ENCODE data around the gene MC5R.
A peak's percentile ranks its signal among the peaks of the same experiment; 100 is the strongest.
"Not testable (repeated sequence)": the region's sequence is repeated elsewhere in the genome, so short reads cannot be mapped to it uniquely, and the experiment has no call there.

Gene MC5R

DNA sequence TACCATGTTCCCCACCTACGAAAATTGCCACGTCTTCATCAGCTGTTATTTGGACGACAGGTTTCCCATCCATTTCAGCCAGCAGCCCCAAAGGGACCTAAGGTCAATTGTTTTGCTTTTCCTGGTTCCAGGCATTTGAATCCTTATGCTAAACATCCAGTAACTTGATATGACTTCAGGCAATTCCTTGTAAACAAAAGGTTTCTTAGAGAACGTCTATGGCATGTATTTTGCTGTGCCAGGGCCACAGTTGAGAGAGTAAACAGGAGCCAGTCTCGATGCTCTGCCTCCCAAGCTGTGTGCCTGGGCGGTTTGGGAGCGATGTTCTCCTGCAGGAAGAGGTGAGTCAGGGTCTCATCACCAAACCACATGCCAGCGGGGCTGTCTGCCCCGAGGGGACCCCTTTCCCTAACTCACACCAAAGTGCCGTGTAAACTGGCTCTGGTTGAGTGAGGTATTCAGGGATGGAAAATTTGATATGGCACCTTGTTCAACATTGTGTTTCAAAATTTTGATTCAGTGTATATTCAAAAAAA is 12.9 kb upstream of the MC5R start:
- Mint-ChIP-seq H3K9me3 (no peaks in the 10 kb centered on the region), H3K27me3 (ENCODE audit: low read depth) (peaks cover 7% of the 10 kb centered on the region), H3K36me3 (ENCODE audit: low read depth) (no peaks in the 10 kb centered on the region), H3K4me3 (no peak overlapping the region), H3K27ac (no peak overlapping the region), H3K4me1 (ENCODE audit: low read depth) (peaks cover 1% of the 10 kb centered on the region)
- DNase-seq (ENCODE audit: low spot score): no peak

DNA sequence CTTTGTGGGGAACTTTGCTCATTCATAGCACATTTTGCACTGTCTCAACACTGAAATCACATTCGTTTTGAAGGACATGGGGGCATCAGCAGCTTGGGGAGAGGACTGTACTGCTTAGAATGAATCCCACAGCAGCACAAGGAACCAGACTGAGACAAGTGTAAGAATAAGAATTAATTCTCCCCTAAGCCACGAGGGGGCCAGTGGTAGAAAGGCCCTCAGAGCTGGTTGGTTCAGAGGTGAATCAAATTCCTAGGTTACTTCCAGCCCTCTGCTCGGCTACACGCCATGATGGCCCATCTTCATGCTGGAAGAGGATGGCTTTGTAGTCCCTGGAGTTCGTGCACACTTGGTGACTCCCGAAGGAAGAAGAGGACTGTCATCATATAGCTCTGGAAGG is 12.0 kb upstream of the MC5R start:
- Mint-ChIP-seq H3K27me3 (ENCODE audit: low read depth) (peaks cover 5% of the 10 kb centered on the region), H3K4me1 (ENCODE audit: low read depth) (peaks cover 1% of the 10 kb centered on the region), H3K4me3 (no peak overlapping the region), H3K27ac (no peak overlapping the region), H3K36me3 (ENCODE audit: low read depth) (no peaks in the 10 kb centered on the region), H3K9me3 (no peaks in the 10 kb centered on the region)
- no peak for DNase-seq (ENCODE audit: low spot score)

DNA sequence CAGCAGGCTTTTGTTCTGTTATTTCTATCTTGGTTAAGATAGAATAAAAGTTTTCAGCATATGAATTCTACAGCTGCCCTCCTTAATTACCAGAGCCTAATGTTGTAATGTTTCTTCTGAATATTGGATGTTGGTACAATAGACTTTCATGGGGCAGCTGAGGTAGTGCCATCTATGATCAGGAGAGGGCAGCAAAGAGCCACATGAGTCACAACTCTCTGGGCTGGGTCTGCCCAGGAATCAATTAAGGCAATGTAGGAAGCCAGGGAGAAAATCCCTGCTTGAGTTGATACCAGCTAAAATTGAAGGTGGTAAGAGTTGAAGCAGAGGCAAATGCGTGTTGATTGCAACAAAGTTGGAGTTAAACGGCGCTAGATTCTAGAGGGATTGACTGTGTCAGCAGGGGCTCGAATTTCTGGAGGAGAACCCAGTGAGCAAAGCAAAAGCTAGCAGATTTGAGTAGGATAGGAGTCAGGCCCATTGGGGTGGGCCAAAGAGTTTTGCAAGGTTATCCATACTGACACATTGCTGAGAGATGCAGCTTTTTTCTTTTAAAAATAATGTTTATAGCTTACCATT is 10.6 kb upstream of the MC5R start:
- no peak overlapping the region for H3K4me3 Mint-ChIP-seq
- H3K27me3 Mint-ChIP-seq (ENCODE audit: low read depth): peaks cover 5% of the 10 kb centered on the region
- H3K4me1 Mint-ChIP-seq (ENCODE audit: low read depth): peaks cover 1% of the 10 kb centered on the region
- no peaks in the 10 kb centered on the region for H3K9me3 Mint-ChIP-seq
- peak; percentile 23 for DNase-seq (ENCODE audit: low spot score)
- H3K27ac Mint-ChIP-seq: no peak overlapping the region
- no peaks in the 10 kb centered on the region for H3K36me3 Mint-ChIP-seq (ENCODE audit: low read depth)

DNA sequence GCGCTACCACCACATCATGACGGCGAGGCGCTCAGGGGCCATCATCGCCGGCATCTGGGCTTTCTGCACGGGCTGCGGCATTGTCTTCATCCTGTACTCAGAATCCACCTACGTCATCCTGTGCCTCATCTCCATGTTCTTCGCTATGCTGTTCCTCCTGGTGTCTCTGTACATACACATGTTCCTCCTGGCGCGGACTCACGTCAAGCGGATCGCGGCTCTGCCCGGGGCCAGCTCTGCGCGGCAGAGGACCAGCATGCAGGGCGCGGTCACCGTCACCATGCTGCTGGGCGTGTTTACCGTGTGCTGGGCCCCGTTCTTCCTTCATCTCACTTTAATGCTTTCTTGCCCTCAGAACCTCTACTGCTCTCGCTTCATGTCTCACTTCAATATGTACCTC is 2.3 kb downstream of the MC5R start:
- Mint-ChIP-seq H3K9me3 (no peaks in the 10 kb centered on the region), H3K27me3 (ENCODE audit: low read depth) (peaks cover 24% of the 10 kb centered on the region)

DNA sequence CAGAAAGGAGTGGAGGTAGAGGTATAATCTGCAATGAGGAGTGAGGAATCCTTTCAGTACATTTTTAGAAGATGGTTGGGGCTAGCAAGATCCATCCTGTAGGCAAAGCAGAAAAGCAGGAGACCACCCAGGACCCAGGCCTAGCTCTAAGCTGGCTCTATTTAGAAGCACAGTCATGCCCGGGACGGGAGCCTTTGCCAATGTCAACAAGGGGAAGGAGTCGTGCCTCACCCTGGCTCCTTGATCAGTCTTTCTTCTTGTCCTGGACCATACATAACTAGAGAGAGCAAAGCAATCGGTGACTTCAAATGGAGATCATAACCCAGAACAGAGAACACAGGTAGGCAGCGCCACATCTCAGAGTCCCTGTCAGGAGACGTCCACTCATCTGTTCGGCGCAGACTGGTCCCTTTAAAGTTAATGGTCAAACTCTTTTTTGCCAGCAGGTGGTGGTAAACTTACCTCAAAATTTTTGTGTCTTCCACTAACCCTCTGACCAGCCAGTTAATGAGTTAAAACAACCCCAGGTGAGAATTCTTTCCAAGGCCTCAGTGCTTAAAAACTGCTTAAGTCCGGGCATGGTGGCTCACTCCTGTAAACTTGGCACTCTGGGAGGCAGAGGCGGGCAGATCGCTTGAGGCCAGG is 8.0 kb downstream of the MC5R start:
- Mint-ChIP-seq H3K36me3 (ENCODE audit: low read depth) (no peaks in the 10 kb centered on the region), H3K4me3 (no peak overlapping the region), H3K4me1 (ENCODE audit: low read depth) (no peaks in the 10 kb centered on the region), H3K27me3 (ENCODE audit: low read depth) (peaks cover 5% of the 10 kb centered on the region), H3K9me3 (no peaks in the 10 kb centered on the region), H3K27ac (no peak overlapping the region)
- no peak for DNase-seq (ENCODE audit: low spot score)

More for the DNA sequence above, 2.3 kb downstream of the MC5R start:
- no peaks in the 10 kb centered on the region for H3K36me3 Mint-ChIP-seq (ENCODE audit: low read depth)
- no peak for DNase-seq (ENCODE audit: low spot score)
- no peak overlapping the region for H3K27ac Mint-ChIP-seq
- peaks cover 4% of the 10 kb centered on the region for H3K4me1 Mint-ChIP-seq (ENCODE audit: low read depth)
- no peak overlapping the region for H3K4me3 Mint-ChIP-seq

DNA sequence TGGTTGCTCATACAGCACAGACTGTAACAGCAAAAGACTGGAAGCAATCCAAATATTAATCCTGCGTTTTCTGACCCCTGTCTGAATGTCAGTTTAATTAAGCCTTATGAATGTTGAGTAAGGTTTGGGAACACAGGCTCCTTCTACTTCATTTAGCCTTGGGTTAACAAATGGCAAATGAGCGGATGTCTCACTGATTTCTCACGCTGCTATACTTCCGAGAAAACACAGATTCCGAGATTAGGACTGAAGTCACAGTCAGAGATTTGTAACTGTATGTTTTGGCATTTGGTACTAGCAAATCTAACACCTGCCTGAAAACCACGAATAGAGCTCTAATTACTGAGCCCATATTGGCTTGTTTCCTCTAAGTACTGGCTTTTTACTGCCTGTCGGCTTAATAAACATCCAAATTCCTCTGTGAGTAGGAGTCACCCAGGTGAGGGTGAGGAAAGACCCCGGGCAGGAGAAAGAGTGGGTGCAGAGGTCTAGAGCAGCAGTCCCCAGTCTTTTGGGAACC is 10.6 kb downstream of the MC5R start:
- Mint-ChIP-seq H3K36me3 (ENCODE audit: low read depth) (no peaks in the 10 kb centered on the region), H3K9me3 (no peaks in the 10 kb centered on the region), H3K4me3 (no peak overlapping the region), H3K27me3 (ENCODE audit: low read depth) (peaks cover 3% of the 10 kb centered on the region), H3K27ac (no peak overlapping the region), H3K4me1 (ENCODE audit: low read depth) (no peaks in the 10 kb centered on the region)
- no peak for DNase-seq (ENCODE audit: low spot score)

DNA sequence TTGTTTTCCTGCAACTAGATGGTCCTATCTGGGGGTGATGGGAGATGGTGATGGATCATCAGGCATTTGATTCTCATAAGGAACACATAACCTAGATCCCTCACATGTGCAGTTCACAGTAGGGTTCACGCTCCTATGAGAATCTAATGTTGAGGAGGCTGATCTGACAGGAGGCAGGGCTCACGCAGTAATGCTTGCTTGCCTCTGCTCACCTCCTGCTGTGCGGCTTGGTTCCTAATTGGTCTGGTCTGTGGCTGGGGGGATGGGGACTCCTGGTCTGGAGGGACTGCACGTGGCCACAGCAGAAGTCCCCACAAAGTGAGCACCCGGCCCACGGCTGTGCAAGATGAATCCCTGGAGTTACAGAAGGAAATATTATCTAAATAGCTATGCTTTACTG is 11.3 kb downstream of the MC5R start:
- Mint-ChIP-seq H3K4me3 (no peak overlapping the region), H3K27ac (no peak overlapping the region), H3K4me1 (ENCODE audit: low read depth) (no peaks in the 10 kb centered on the region), H3K9me3 (no peaks in the 10 kb centered on the region), H3K27me3 (ENCODE audit: low read depth) (peaks cover 3% of the 10 kb centered on the region), H3K36me3 (ENCODE audit: low read depth) (no peaks in the 10 kb centered on the region)
- DNase-seq (ENCODE audit: low spot score): no peak

DNA sequence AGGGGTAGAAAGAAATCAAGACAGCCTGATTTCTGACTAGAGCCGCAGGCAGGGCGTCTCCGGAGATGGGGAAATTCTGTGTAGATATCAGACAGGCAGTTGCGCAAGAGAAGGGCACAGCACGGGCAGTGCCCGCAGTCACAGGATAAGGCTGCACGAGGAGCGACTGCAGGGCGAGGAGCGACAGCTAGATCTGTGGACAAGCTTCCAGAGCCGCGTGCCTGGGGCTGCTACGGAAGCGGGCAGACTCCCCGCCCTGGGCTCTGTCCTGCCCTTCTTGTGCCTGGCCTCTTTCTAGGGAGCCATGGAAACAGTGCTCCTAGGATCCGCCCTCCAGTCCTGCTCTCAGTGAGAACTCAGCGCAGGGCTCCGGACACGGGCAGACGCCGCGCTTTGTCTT is 12.6 kb downstream of the MC5R start:
- H3K4me1 Mint-ChIP-seq (ENCODE audit: low read depth): no peaks in the 10 kb centered on the region
- no peak for DNase-seq (ENCODE audit: low spot score)
- H3K27me3 Mint-ChIP-seq (ENCODE audit: low read depth): no peaks in the 10 kb centered on the region
- no peak overlapping the region for H3K4me3 Mint-ChIP-seq
- no peaks in the 10 kb centered on the region for H3K36me3 Mint-ChIP-seq (ENCODE audit: low read depth)
- no peaks in the 10 kb centered on the region for H3K9me3 Mint-ChIP-seq
- no peak overlapping the region for H3K27ac Mint-ChIP-seq

DNA sequence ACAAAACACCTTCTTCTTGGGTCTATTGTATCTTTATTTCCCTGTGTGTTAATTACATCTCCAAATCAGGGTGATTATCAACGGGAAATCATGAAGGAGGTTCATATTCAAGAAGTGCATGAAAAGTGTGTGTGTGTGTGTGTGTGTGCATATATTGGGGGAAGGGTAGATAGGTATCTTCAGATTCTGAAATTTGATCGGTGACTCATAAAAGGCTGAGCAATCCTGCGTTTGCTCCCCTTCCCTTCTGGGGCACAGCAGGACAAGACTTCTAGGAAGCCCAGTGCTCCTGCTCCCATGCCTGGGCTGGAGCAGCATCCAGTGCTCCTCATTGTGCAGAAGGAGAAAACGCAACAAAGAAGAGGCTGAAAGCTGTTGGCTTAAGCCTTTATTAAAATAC is 25.8 kb downstream of the MC5R start:
- no peaks in the 10 kb centered on the region for H3K36me3 Mint-ChIP-seq (ENCODE audit: low read depth)
- H3K27me3 Mint-ChIP-seq (ENCODE audit: low read depth): no peaks in the 10 kb centered on the region
- DNase-seq (ENCODE audit: low spot score): no peak
- no peak overlapping the region for H3K27ac Mint-ChIP-seq
- H3K9me3 Mint-ChIP-seq: no peaks in the 10 kb centered on the region
- H3K4me3 Mint-ChIP-seq: no peak overlapping the region
- H3K4me1 Mint-ChIP-seq (ENCODE audit: low read depth): no peaks in the 10 kb centered on the region

DNA sequence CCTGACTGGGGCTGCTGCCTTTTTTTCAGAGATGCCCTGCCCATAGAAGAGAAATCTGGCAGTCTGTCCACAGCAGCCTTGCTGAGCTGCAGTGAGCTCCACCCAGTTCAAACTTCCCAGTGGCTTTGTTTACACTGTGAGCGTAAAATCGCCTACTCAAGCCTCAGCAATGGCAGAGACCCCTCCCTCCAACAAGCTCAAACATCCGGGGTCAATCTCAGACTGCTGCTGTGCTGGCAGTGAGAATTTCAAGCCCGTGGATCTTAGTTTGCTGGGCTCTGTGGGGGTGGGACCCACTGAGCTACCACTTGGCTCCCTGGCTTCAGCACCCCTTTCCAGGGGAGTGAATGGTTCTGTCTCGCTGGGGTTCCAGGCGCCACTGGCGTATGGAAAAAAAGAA is 38.9 kb downstream of the MC5R start:
- peaks cover 13% of the 10 kb centered on the region for H3K27me3 Mint-ChIP-seq (ENCODE audit: low read depth)
- DNase-seq (ENCODE audit: low spot score); H3K36me3 Mint-ChIP-seq (ENCODE audit: low read depth); H3K9me3 Mint-ChIP-seq; H3K27ac Mint-ChIP-seq; H3K4me1 Mint-ChIP-seq (ENCODE audit: low read depth); H3K4me3 Mint-ChIP-seq: not testable (repeated sequence)

DNA sequence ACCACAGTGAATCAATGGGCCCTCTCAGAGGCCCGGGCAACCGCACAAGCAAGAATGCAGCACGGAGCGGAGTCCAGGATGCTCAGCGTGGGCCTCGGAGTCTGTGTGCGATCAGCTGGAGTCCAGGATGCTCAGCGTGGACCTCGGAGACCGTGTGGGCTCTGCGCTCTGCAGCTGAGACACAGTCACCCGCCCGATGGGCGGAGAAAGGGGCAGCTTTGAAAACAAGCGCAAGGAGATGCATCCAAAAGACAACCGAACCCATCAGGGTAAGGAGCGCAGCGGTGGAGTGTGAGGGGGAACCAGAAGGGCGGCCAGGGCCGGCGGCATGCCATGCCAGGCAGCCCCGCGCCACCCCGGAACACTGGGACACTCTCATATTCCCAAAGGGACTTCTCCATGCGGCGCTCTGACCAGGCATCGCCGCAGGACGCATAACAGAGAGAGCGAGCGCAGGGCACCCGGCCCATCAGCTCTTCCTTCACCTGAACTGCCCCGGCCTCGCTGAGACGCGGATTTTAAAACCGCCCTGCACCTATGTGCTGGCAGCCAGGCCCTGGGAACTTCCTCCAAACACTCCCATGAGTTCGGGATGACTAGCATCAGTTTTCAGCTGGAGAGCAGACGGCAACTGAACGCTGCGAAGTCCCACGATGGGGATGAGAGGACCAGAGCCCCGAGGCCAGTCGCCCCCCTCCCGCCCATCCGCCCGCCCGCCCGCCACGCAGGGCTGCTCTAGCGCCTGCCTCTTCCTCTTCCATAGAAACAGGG is 44.7 kb downstream of the MC5R start:
- H3K27me3 Mint-ChIP-seq (ENCODE audit: low read depth): peaks cover 41% of the 10 kb centered on the region
- no peak overlapping the region for H3K4me3 Mint-ChIP-seq
- H3K36me3 Mint-ChIP-seq (ENCODE audit: low read depth): no peaks in the 10 kb centered on the region
- H3K9me3 Mint-ChIP-seq: no peaks in the 10 kb centered on the region
- no peaks in the 10 kb centered on the region for H3K4me1 Mint-ChIP-seq (ENCODE audit: low read depth)
- DNase-seq (ENCODE audit: low spot score): no peak
- no peak overlapping the region for H3K27ac Mint-ChIP-seq

DNA sequence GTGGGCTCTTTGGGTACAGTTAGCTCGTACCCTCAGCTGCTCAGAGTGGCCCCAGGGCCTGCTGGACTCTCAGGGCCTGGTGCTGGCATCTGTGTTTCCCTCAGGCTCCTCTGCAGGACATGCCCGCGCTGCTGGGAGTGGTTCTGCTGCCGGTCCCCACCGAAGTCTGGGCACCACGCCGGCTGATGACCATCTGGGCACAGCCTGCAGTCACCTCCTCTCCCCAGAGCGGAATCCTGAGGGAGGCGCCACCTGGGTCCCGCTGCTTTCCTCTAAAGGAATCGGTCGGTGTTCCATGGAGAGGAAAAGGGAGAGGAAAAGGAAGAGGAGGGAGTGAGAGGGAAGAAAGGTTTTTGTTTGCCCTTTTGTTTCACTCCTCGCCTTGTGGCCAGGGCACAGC is 47.8 kb downstream of the MC5R start:
- H3K4me1 Mint-ChIP-seq (ENCODE audit: low read depth): no peaks in the 10 kb centered on the region
- no peak overlapping the region for H3K27ac Mint-ChIP-seq
- H3K4me3 Mint-ChIP-seq: no peak overlapping the region
- H3K36me3 Mint-ChIP-seq (ENCODE audit: low read depth): no peaks in the 10 kb centered on the region
- H3K27me3 Mint-ChIP-seq (ENCODE audit: low read depth): peaks cover 37% of the 10 kb centered on the region
- DNase-seq (ENCODE audit: low spot score): no peak
- no peaks in the 10 kb centered on the region for H3K9me3 Mint-ChIP-seq

DNA sequence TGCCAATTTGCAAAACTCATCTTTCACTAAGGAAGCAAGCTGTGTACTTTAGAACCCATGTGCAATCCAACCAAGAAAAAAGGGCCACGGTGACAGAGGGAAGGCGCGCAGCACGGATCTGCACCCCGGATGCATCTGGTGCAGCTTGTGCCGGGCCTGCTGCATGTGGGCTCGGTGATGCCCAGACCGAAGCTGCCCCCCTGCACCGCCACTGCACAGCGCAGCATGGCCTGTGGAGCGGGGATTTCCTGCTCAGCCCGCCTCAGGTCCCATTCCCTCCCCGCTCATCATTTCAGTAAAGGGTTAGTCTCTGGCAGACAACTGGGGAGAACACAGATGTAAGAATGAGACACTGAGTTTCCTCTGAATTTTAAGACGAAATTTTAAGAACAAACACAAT is 48.4 kb downstream of the MC5R start:
- Mint-ChIP-seq H3K4me3 (no peak overlapping the region), H3K9me3 (no peaks in the 10 kb centered on the region), H3K27ac (no peak overlapping the region), H3K36me3 (ENCODE audit: low read depth) (no peaks in the 10 kb centered on the region), H3K4me1 (ENCODE audit: low read depth) (no peaks in the 10 kb centered on the region), H3K27me3 (ENCODE audit: low read depth) (peaks cover 31% of the 10 kb centered on the region)
- DNase-seq (ENCODE audit: low spot score): no peak

DNA sequence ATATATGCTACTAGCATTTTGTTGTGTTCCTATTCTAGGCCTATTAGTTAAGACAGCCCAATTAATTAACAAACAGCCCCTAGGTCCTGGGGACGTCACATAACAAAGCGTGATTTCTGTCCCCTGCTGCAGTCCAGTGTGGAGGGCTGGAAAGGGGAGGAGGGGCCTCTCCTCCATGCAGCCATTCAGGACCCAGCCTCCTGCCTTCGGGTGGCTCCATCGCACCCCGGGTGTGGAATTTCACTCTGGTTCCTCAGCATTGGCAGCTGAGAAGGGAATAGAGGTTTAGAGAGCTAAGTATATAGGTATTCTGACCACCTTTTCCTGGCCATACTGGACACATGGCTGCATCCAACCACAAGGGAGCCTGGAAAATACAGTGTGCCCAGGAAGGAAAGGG is 49.0 kb downstream of the MC5R start:
- Mint-ChIP-seq H3K9me3 (no peaks in the 10 kb centered on the region), H3K27me3 (ENCODE audit: low read depth) (peaks cover 27% of the 10 kb centered on the region), H3K4me3 (no peak overlapping the region), H3K27ac (no peak overlapping the region), H3K4me1 (ENCODE audit: low read depth) (no peaks in the 10 kb centered on the region), H3K36me3 (ENCODE audit: low read depth) (no peaks in the 10 kb centered on the region)
- DNase-seq (ENCODE audit: low spot score): no peak

Measured in T-helper 2 cell treated with Interferon-gamma antibody and Interleukin-4, amounts not matched to agents 5 μg/mL and 100 μg/mL, for 36 hours (primary cell).